Liver (tissue), 9 donors: ENCODE data around the gene SYT14. TPM values are rescaled to one million over a fixed set of nuclear protein-coding genes. Genes with fewer than 3 reads are reported as not detected.

Experiments
- DNase-seq: peaks from one replicate; pipeline ENCODE4 v3.0.0-alpha.2; 2017; ENCODE audit warnings: low spot score
- H3K27ac ChIP-seq, 2 donors: one replicate each; pipeline ENCODE4 v1.7.0; 2013; ENCODE audit warnings: inconsistent platforms in 2 of 2, low read length in 2 of 2, control low read depth in 1 of 2, low read depth in 1 of 2, mild to moderate bottlenecking in 1 of 2
- H3K27me3 ChIP-seq, 4 donors: one replicate each; pipeline versions ENCODE4 v1.6.1 to v1.7.0; 2013; ENCODE audit warnings: low read length in 3 of 4, inconsistent platforms in 1 of 4, mild to moderate bottlenecking in 1 of 4, moderate library complexity in 1 of 4; ENCODE audit not compliant: control insufficient read depth in 4 of 4, insufficient read depth in 4 of 4
- H3K36me3 ChIP-seq, 4 donors: one replicate each; pipeline versions ENCODE4 v1.6.1 to v1.7.0; 2013; ENCODE audit warnings: low read length in 3 of 4, mild to moderate bottlenecking in 3 of 4, low read depth in 1 of 4, moderate library complexity in 1 of 4; ENCODE audit not compliant: control insufficient read depth in 4 of 4, insufficient read depth in 3 of 4
- H3K4me1 ChIP-seq, 4 donors: one replicate each; pipeline versions ENCODE4 v1.6.1 to v1.7.0; 2013; ENCODE audit warnings: low read length in 3 of 4, mild to moderate bottlenecking in 3 of 4, moderate library complexity in 1 of 4; ENCODE audit not compliant: control insufficient read depth in 4 of 4, insufficient read depth in 4 of 4
- H3K4me3 ChIP-seq, 3 donors: one replicate each; pipeline versions ENCODE4 v1.6.1 to v1.7.0; 2013; ENCODE audit warnings: low read length in 3 of 3, control low read depth in 1 of 3, low read depth in 1 of 3, mild to moderate bottlenecking in 1 of 3
- H3K9ac ChIP-seq, 2 donors: one replicate each; pipeline ENCODE4 v1.7.0; 2013; ENCODE audit warnings: low read length in 2 of 2, mild to moderate bottlenecking in 2 of 2, moderate library complexity in 2 of 2, control low read depth in 1 of 2, low read depth in 1 of 2
- H3K9me3 ChIP-seq, 4 donors: one replicate each; pipeline versions ENCODE4 v1.6.1 to v1.7.0; 2013; ENCODE audit warnings: low read length in 3 of 4; ENCODE audit not compliant: control insufficient read depth in 4 of 4
- FOXA1 ChIP-seq: IDR thresholded peaks from 2 replicates; pipeline ENCODE4 v1.6.1; 2016; ENCODE audit warnings: antibody characterized with exemption
- FOXA2 ChIP-seq: IDR thresholded peaks from 2 replicates; pipeline ENCODE4 v1.6.1; 2016; ENCODE audit warnings: antibody characterized with exemption
- GABPA ChIP-seq, 2 donors: IDR thresholded peaks in 1 of 2; conservative IDR thresholded peaks in 1 of 2; 2 replicates each; pipeline ENCODE4 v1.6.1; 2016; ENCODE audit warnings: antibody characterized with exemption in 2 of 2, mild to moderate bottlenecking in 1 of 2, moderate library complexity in 1 of 2
- HNF4G ChIP-seq: IDR thresholded peaks from 2 replicates; pipeline ENCODE4 v1.6.1; 2016; ENCODE audit warnings: antibody characterized with exemption
- JUND ChIP-seq, 2 donors: IDR thresholded peaks; 2 replicates each; pipeline ENCODE4 v1.6.1; 2016; ENCODE audit warnings: antibody characterized with exemption in 2 of 2
- NR2F2 ChIP-seq: IDR thresholded peaks from 2 replicates; pipeline ENCODE4 v1.6.1; 2016; ENCODE audit warnings: antibody characterized with exemption
- RAD21 ChIP-seq, 2 donors: IDR thresholded peaks; 2 replicates each; pipeline ENCODE4 v1.6.1; 2016; ENCODE audit warnings: antibody characterized with exemption in 2 of 2, mild to moderate bottlenecking in 2 of 2
- RXRA ChIP-seq, 2 donors: IDR thresholded peaks; 2 replicates each; pipeline ENCODE4 v1.6.1; 2017 to 2018; ENCODE audit warnings: antibody characterized with exemption in 2 of 2, mild to moderate bottlenecking in 1 of 2
- SP1 ChIP-seq: IDR thresholded peaks from 2 replicates; pipeline ENCODE4 v1.6.1; 2018; ENCODE audit warnings: antibody characterized with exemption, mild to moderate bottlenecking
- YY1 ChIP-seq: IDR thresholded peaks from 2 replicates; pipeline ENCODE4 v1.6.1; 2016; ENCODE audit warnings: antibody characterized with exemption, mild to moderate bottlenecking
- WGBS: extraction: QIAGEN DNeasy Blood & Tissue Kit; methylation state at CpG from one replicate; pipeline ENCODE4 v1.1.7; 2013; 5-methylcytosine and 5-hydroxymethylcytosine counted together
- polyA plus RNA-seq, 2 donors: library from polyadenylated mRNA; stranded (reverse) in 1 of 2; unstranded in 1 of 2; fragments of 200-250 nt in 1 of 2; fragments of >200 nt in 1 of 2; fragmentation: Nextera tagmentation in 1 of 2; extraction: Ambion mirVana in 1 of 2; gene quantifications; one replicate each; pipeline versions ENCODE4 v1.2.1 to v1.2.3, GENCODE V29; 2013 to 2015
- total RNA-seq, 2 donors: library from RNA; depleted of rRNA; stranded (reverse); fragments of >200 nt; gene quantifications; one replicate each; pipeline ENCODE4 v1.2.3, GENCODE V29; 2014
- TF ChIP-seq, protein P1 (sequence below): IDR thresholded peaks from 2 replicates; pipeline ENCODE4 v1.6.1; 2016; ENCODE audit warnings: antibody characterized with exemption, mild to moderate bottlenecking
- TF ChIP-seq, protein P2 (sequence below): IDR thresholded peaks from 2 replicates; pipeline ENCODE4 v1.6.1; 2016; ENCODE audit warnings: antibody characterized with exemption
- TF ChIP-seq, protein P3 (sequence below): IDR thresholded peaks from 2 replicates; pipeline ENCODE4 v1.6.1; 2016; ENCODE audit warnings: antibody characterized with exemption
- TF ChIP-seq, protein P4 (sequence below): fragments of 150-350 bp; IDR thresholded peaks from 2 replicates; pipeline ENCODE4 v1.5.1; 2017; ENCODE audit warnings: improper control_type of control experiment, low read depth, low read length; ENCODE audit not compliant: missing input control
- donor health status: healthy.
- donor health status: healthy.
- donor health status: healthy.
- donor health status: healthy.
- donor health status: healthy.

Gene SYT14
- total and polyA plus RNA-seq, 4 donors, result not detected

DNA sequence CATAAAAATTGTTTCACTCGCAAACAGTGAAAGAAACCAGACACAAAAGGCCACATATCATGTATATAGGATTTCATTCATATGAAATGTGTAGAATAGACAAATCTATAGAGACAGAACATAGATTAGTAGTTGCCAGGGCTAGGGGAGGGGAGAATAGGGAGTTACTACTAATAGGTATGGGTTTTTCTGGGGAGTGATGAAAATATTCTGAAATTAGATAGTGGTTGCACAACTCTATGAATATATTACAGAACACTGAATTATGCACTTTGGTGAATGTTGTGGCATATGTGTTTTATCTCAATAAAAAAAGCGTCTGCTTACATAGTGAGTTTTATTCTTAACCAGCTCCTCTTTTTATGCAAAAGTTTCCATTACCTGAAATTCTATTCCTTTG lies 21.6 kb downstream of the SYT14 start (continued):
- TF ChIP-seq, protein P1, sequence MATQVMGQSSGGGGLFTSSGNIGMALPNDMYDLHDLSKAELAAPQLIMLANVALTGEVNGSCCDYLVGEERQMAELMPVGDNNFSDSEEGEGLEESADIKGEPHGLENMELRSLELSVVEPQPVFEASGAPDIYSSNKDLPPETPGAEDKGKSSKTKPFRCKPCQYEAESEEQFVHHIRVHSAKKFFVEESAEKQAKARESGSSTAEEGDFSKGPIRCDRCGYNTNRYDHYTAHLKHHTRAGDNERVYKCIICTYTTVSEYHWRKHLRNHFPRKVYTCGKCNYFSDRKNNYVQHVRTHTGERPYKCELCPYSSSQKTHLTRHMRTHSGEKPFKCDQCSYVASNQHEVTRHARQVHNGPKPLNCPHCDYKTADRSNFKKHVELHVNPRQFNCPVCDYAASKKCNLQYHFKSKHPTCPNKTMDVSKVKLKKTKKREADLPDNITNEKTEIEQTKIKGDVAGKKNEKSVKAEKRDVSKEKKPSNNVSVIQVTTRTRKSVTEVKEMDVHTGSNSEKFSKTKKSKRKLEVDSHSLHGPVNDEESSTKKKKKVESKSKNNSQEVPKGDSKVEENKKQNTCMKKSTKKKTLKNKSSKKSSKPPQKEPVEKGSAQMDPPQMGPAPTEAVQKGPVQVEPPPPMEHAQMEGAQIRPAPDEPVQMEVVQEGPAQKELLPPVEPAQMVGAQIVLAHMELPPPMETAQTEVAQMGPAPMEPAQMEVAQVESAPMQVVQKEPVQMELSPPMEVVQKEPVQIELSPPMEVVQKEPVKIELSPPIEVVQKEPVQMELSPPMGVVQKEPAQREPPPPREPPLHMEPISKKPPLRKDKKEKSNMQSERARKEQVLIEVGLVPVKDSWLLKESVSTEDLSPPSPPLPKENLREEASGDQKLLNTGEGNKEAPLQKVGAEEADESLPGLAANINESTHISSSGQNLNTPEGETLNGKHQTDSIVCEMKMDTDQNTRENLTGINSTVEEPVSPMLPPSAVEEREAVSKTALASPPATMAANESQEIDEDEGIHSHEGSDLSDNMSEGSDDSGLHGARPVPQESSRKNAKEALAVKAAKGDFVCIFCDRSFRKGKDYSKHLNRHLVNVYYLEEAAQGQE, result no peak
- no peak for TF ChIP-seq FOXA1
- TF ChIP-seq, protein P2, sequence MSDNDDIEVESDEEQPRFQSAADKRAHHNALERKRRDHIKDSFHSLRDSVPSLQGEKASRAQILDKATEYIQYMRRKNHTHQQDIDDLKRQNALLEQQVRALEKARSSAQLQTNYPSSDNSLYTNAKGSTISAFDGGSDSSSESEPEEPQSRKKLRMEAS, result no peak
- TF ChIP-seq, protein P3, sequence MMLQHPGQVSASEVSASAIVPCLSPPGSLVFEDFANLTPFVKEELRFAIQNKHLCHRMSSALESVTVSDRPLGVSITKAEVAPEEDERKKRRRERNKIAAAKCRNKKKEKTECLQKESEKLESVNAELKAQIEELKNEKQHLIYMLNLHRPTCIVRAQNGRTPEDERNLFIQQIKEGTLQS, result no peak
- TF ChIP-seq NR2F2, result no peak

DNA sequence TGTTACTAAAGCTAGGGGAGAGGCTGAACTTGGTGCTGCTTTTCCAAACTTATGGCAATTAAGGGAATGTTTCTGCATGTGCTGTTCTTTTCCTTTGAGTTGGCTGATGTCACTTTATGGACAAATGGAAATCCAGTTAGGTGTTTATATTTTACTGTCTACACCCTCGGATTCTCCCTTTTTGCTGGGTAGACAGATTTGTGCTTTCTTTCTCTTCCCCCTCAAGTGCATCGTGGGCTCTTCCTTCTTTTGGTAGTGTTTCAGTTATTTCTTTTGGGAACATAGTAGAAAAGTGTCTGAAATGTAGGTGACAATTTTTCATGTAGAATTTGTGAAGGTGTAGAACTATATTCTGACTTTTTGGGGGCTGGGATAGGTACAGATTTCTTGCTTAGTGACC lies 22.9 kb downstream of the SYT14 start:
- Histone ChIP-seq H3K4me1 (no peaks in the 10 kb centered on the region), H3K4me3 (no peak overlapping the region), H3K9ac (no peak overlapping the region), H3K27ac (no peak overlapping the region), H3K9me3 (no peaks in the 10 kb centered on the region), H3K36me3 (no peaks in the 10 kb centered on the region), H3K27me3 (peaks cover 0 to 2% (median 0%) of the 10 kb centered on the region in 4 donors)
- 54% methylated on average over 2 of the region's 2 CpGs for WGBS
- TF ChIP-seq RXRA (IDR thresholded peaks at IDR 0.05), result no peak
- TF ChIP-seq, protein P2, result no peak
- no peak for TF ChIP-seq FOXA2
- TF ChIP-seq JUND (IDR thresholded peaks at IDR 0.05), result no peak
- no peak for TF ChIP-seq RAD21 (IDR thresholded peaks at IDR 0.05)
- TF ChIP-seq SP1, result no peak
- no peak for TF ChIP-seq GABPA (IDR thresholded peaks at IDR 0.05 in 1 of 2, conservative IDR thresholded peaks at IDR 0.05 in 1 of 2)
- no peak for TF ChIP-seq HNF4G
- TF ChIP-seq, protein P4, sequence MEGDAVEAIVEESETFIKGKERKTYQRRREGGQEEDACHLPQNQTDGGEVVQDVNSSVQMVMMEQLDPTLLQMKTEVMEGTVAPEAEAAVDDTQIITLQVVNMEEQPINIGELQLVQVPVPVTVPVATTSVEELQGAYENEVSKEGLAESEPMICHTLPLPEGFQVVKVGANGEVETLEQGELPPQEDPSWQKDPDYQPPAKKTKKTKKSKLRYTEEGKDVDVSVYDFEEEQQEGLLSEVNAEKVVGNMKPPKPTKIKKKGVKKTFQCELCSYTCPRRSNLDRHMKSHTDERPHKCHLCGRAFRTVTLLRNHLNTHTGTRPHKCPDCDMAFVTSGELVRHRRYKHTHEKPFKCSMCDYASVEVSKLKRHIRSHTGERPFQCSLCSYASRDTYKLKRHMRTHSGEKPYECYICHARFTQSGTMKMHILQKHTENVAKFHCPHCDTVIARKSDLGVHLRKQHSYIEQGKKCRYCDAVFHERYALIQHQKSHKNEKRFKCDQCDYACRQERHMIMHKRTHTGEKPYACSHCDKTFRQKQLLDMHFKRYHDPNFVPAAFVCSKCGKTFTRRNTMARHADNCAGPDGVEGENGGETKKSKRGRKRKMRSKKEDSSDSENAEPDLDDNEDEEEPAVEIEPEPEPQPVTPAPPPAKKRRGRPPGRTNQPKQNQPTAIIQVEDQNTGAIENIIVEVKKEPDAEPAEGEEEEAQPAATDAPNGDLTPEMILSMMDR, result no peak
- TF ChIP-seq, protein P1, result no peak
- no peak for TF ChIP-seq YY1
- no peak for DNase-seq
